ENCODE measurements around the gene PRDM16. TPM values are rescaled to one million over a fixed set of nuclear protein-coding genes. Genes with fewer than 3 reads are reported as not detected.

The PRDM16 gene
- total RNA-seq, 1 experiment from 2014 or later, result 5.3 TPM

GRCh38 chr1:3217181-3217641 lies 148.2 kb downstream of the PRDM16 start:
- no peaks in the 10 kb centered on the region for H3K9me3 ChIP-seq
- no peak overlapping the region for H3K4me3 ChIP-seq (ENCODE audit: low read depth, low read length)
- no TSS peak for BruUV-seq (replicated peaks)
- no peak for TF ChIP-seq CTCF (IDR thresholded peaks at IDR 0.05; ENCODE audit: insufficient read depth in 1 of 2, low read depth in 1 of 2, low read length in 1 of 2, severe bottlenecking in 1 of 2, unreplicated experiment in 1 of 2)
- Mint-ChIP-seq H3K27ac (ENCODE audit: unreplicated experiment) (no peak overlapping the region), H3K27me3 (ENCODE audit: insufficient read depth, unreplicated experiment) (no peaks in the 10 kb centered on the region), H3K4me1 (ENCODE audit: low read depth, unreplicated experiment) (no peaks in the 10 kb centered on the region), H3K36me3 (ENCODE audit: insufficient read depth, unreplicated experiment) (no peaks in the 10 kb centered on the region), H3K4me3 (ENCODE audit: unreplicated experiment) (no peak overlapping the region), H3K9me3 (ENCODE audit: unreplicated experiment) (no peaks in the 10 kb centered on the region)
- ChIA-PET CTCF (interaction anchor here (0.6 kb wide), 1 partner anchor 98 kb away, joined by 3 read pairs; no protein-coding TSS in a partner anchor), POLR2A (no interaction called here)
- DNase-seq, result no peak
- peaks cover 16% of the 10 kb centered on the region for H3K4me1 ChIP-seq
- H3K36me3 ChIP-seq (ENCODE audit: control insufficient read depth, insufficient read depth, low read length), result no peaks in the 10 kb centered on the region
- intact Hi-C loops (cut with micrococcal nuclease; ENCODE audit: unreplicated experiment), result no loop called here
- no peaks in the 10 kb centered on the region for H3K27me3 ChIP-seq (replicated peaks; ENCODE audit: control insufficient read depth, insufficient read depth, low read length)

DNA sequence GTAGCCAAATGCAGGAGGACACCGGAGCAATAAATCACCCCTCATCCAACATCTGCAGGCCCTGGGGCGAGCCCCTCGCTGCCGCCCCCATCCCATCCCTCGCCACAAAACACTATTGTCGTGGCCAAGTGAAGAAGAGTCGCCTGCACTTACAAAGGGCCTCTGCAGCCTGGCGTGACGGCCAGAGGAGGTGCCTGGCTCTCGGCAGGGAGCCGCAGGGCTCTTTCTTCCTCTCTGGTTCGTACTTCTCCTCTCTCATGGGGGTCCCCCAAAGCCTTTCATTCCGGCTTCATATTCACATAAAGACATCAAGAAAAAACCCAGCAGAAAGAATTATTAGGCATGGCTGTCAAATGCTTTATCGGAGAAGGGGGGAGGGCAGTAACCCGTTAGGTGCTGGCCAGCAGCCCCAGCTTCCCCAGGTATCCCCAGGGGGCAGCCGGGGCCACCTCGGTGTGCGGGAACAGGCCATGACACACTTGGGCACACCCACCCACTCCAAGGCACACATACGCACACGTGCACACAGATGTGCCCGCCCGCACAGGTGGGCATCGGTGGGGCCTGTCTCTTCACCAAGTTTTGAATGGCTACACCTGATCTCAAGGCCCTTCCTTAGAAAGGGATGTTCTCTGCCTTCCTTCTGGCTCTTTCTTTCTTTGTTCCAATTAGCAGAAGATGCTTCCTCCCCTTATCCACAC lies 149.1 kb downstream of the PRDM16 start:
- H3K9me3 Mint-ChIP-seq (ENCODE audit: unreplicated experiment), result no peaks in the 10 kb centered on the region
- no peak for TF ChIP-seq CTCF (IDR thresholded peaks at IDR 0.05; ENCODE audit: insufficient read depth in 1 of 2, low read depth in 1 of 2, low read length in 1 of 2, severe bottlenecking in 1 of 2, unreplicated experiment in 1 of 2)
- ChIA-PET CTCF (no interaction called here), POLR2A (no interaction called here)
- no peak for DNase-seq
- no peak overlapping the region for H3K4me3 Mint-ChIP-seq (ENCODE audit: unreplicated experiment)
- H3K4me3 ChIP-seq (ENCODE audit: low read depth, low read length), result no peak overlapping the region
- H3K27me3 ChIP-seq (replicated peaks; ENCODE audit: control insufficient read depth, insufficient read depth, low read length), result no peaks in the 10 kb centered on the region
- BruUV-seq (replicated peaks), result no TSS peak
- H3K36me3 ChIP-seq (ENCODE audit: control insufficient read depth, insufficient read depth, low read length), result no peaks in the 10 kb centered on the region
- H3K4me1 Mint-ChIP-seq (ENCODE audit: low read depth, unreplicated experiment), result no peaks in the 10 kb centered on the region
- no peaks in the 10 kb centered on the region for H3K27me3 Mint-ChIP-seq (ENCODE audit: insufficient read depth, unreplicated experiment)
- H3K9me3 ChIP-seq, result no peaks in the 10 kb centered on the region
- H3K4me1 ChIP-seq, result peaks cover 22% of the 10 kb centered on the region
- intact Hi-C loops (cut with micrococcal nuclease; ENCODE audit: unreplicated experiment), result no loop called here
- no peak overlapping the region for H3K27ac Mint-ChIP-seq (ENCODE audit: unreplicated experiment)
- no peaks in the 10 kb centered on the region for H3K36me3 Mint-ChIP-seq (ENCODE audit: insufficient read depth, unreplicated experiment)

- H3K4me3 Mint-ChIP-seq (ENCODE audit: unreplicated experiment), result peak overlapping the region; percentile 55
- ChIA-PET CTCF (interaction anchor here (0.6 kb wide), 1 partner anchor 82 kb away, joined by 6 read pairs; no protein-coding TSS in a partner anchor), POLR2A (no interaction called here)
- no TSS peak for BruUV-seq (replicated peaks)
- H3K27me3 Mint-ChIP-seq (ENCODE audit: insufficient read depth, unreplicated experiment), result no peaks in the 10 kb centered on the region
- H3K4me3 ChIP-seq (ENCODE audit: low read depth, low read length), result no peak overlapping the region
- H3K9me3 ChIP-seq, result no peaks in the 10 kb centered on the region
- H3K4me1 Mint-ChIP-seq (ENCODE audit: low read depth, unreplicated experiment), result no peaks in the 10 kb centered on the region
- peak; percentile 66 to 68 for DNase-seq
- H3K9me3 Mint-ChIP-seq (ENCODE audit: unreplicated experiment), result no peaks in the 10 kb centered on the region
- intact Hi-C loops (cut with micrococcal nuclease; ENCODE audit: unreplicated experiment), result no loop called here
- H3K36me3 Mint-ChIP-seq (ENCODE audit: insufficient read depth, unreplicated experiment), result no peaks in the 10 kb centered on the region
- H3K36me3 ChIP-seq (ENCODE audit: control insufficient read depth, insufficient read depth, low read length), result no peaks in the 10 kb centered on the region
- TF ChIP-seq CTCF (IDR thresholded peaks at IDR 0.05; ENCODE audit: insufficient read depth in 1 of 2, low read depth in 1 of 2, low read length in 1 of 2, severe bottlenecking in 1 of 2, unreplicated experiment in 1 of 2), result no peak
- peaks cover 25% of the 10 kb centered on the region for H3K4me1 ChIP-seq
- H3K27ac Mint-ChIP-seq (ENCODE audit: unreplicated experiment), result no peak overlapping the region
- no peaks in the 10 kb centered on the region for H3K27me3 ChIP-seq (replicated peaks; ENCODE audit: control insufficient read depth, insufficient read depth, low read length)
Measured at GRCh38 chr1:3219005-3219790, 150.2 kb downstream of the PRDM16 start.
